ENCODE results near the gene NBPF9. TPM values are rescaled to one million over a fixed set of nuclear protein-coding genes. Genes with fewer than 3 reads are reported as not detected.
A peak's percentile ranks its signal among the peaks of the same experiment; 100 is the strongest.
"Not testable (repeated sequence)": the region's sequence is repeated elsewhere in the genome, so short reads cannot be mapped to it uniquely, and the experiment has no call there.

Gene NBPF9
- total and polyA plus RNA-seq, 2 donors (not counting 1 experiment from before 2014, with no cell fraction given), result 21.0 to 36.7 TPM

- DNase-seq; H3K4me1 Mint-ChIP-seq; H3K9me3 ChIP-seq (ENCODE audit: control extremely low read depth in 1 of 3, control insufficient read depth in 2 of 3, insufficient read depth in 1 of 3, low read length in 2 of 3); H3K36me3 ChIP-seq (replicated peaks in 1 of 2; ENCODE audit: control extremely low read depth in 1 of 2, control insufficient read depth in 1 of 2, extremely low read depth in 1 of 2, insufficient read depth in 2 of 2, low read length in 1 of 2); H2AFZ ChIP-seq (ENCODE audit: insufficient read depth, low read depth, low read length, poor library complexity, severe bottlenecking); H3K27ac Mint-ChIP-seq; H3K4me2 ChIP-seq (replicated peaks; ENCODE audit: low read depth, low read length, poor library complexity, severe bottlenecking); POLR2A ChIA-PET; H3K27me3 ChIP-seq (replicated peaks in 1 of 4; ENCODE audit: control extremely low read depth in 1 of 4, control insufficient read depth in 3 of 4, insufficient read depth in 4 of 4, low read length in 3 of 4); H3K27ac ChIP-seq (ENCODE audit: low read length in 2 of 2); ATAC-seq (ENCODE audit: low read depth); H3K27me3 Mint-ChIP-seq; CTCF ChIA-PET; H3K4me3 ChIP-seq (ENCODE audit: control extremely low read depth in 1 of 5, extremely low read depth in 1 of 5, insufficient read depth in 1 of 5, low read depth in 2 of 5, low read length in 4 of 5); H3K79me2 ChIP-seq (ENCODE audit: control insufficient read depth, insufficient read depth, low read length); H4K20me1 ChIP-seq (ENCODE audit: control insufficient read depth, insufficient read depth, low read length, poor library complexity, severe bottlenecking); H3K9ac ChIP-seq (ENCODE audit: low read length); H3K9me3 Mint-ChIP-seq (ENCODE audit: insufficient read depth); H3K4me1 ChIP-seq (ENCODE audit: control insufficient read depth in 2 of 2, insufficient read depth in 2 of 2, low read length in 2 of 2); H3K4me3 Mint-ChIP-seq; intact Hi-C loops (cut with micrococcal nuclease): not testable (repeated sequence)
- WGBS (ENCODE audit: insufficient coverage), result no CpG with 5 or more reads among the region's 2 CpGs
Observed at GRCh38 chr1:149110343-149110742, 7.0 kb upstream of the NBPF9 start.

- no CpG with 5 or more reads among the region's 16 CpGs for WGBS (ENCODE audit: insufficient coverage)
- DNase-seq; H3K9ac ChIP-seq (ENCODE audit: low read length); H3K79me2 ChIP-seq (ENCODE audit: control insufficient read depth, insufficient read depth, low read length); CTCF ChIA-PET; H3K9me3 Mint-ChIP-seq (ENCODE audit: insufficient read depth); H4K20me1 ChIP-seq (ENCODE audit: control insufficient read depth, insufficient read depth, low read length, poor library complexity, severe bottlenecking); H3K4me2 ChIP-seq (replicated peaks; ENCODE audit: low read depth, low read length, poor library complexity, severe bottlenecking); H3K27ac ChIP-seq (ENCODE audit: low read length in 2 of 2); H3K27me3 ChIP-seq (replicated peaks in 1 of 4; ENCODE audit: control extremely low read depth in 1 of 4, control insufficient read depth in 3 of 4, insufficient read depth in 4 of 4, low read length in 3 of 4); POLR2A ChIA-PET; H3K27me3 Mint-ChIP-seq; H3K27ac Mint-ChIP-seq; H2AFZ ChIP-seq (ENCODE audit: insufficient read depth, low read depth, low read length, poor library complexity, severe bottlenecking); H3K36me3 ChIP-seq (replicated peaks in 1 of 2; ENCODE audit: control extremely low read depth in 1 of 2, control insufficient read depth in 1 of 2, extremely low read depth in 1 of 2, insufficient read depth in 2 of 2, low read length in 1 of 2); H3K4me1 ChIP-seq (ENCODE audit: control insufficient read depth in 2 of 2, insufficient read depth in 2 of 2, low read length in 2 of 2); H3K9me3 ChIP-seq (ENCODE audit: control extremely low read depth in 1 of 3, control insufficient read depth in 2 of 3, insufficient read depth in 1 of 3, low read length in 2 of 3); H3K4me1 Mint-ChIP-seq; intact Hi-C loops (cut with micrococcal nuclease): not testable (repeated sequence)
- peak; percentile 28 for ATAC-seq (ENCODE audit: low read depth)
- H3K4me3 ChIP-seq (ENCODE audit: control extremely low read depth in 1 of 5, extremely low read depth in 1 of 5, insufficient read depth in 1 of 5, low read depth in 2 of 5, low read length in 4 of 5), result peak overlapping the region in 2 of 5 experiments; percentile 17 to 40
- H3K4me3 Mint-ChIP-seq, result peak overlapping the region; percentile 60
Observed at GRCh38 chr1:149102574-149102973, 777 bp downstream of the NBPF9 start.

GRCh38 chr1:149098276-149098675 is 5.1 kb downstream of the NBPF9 start:
- H3K27ac Mint-ChIP-seq; H3K9me3 Mint-ChIP-seq (ENCODE audit: insufficient read depth); intact Hi-C loops (cut with micrococcal nuclease); H3K4me1 ChIP-seq (ENCODE audit: control insufficient read depth in 2 of 2, insufficient read depth in 2 of 2, low read length in 2 of 2); CTCF ChIA-PET; H2AFZ ChIP-seq (ENCODE audit: insufficient read depth, low read depth, low read length, poor library complexity, severe bottlenecking); H3K4me3 Mint-ChIP-seq; H3K27me3 Mint-ChIP-seq; H3K79me2 ChIP-seq (ENCODE audit: control insufficient read depth, insufficient read depth, low read length); H3K27ac ChIP-seq (ENCODE audit: low read length in 2 of 2); DNase-seq; H3K9ac ChIP-seq (ENCODE audit: low read length); H3K4me1 Mint-ChIP-seq; POLR2A ChIA-PET; H3K4me3 ChIP-seq (ENCODE audit: control extremely low read depth in 1 of 5, extremely low read depth in 1 of 5, insufficient read depth in 1 of 5, low read depth in 2 of 5, low read length in 4 of 5); H4K20me1 ChIP-seq (ENCODE audit: control insufficient read depth, insufficient read depth, low read length, poor library complexity, severe bottlenecking); H3K4me2 ChIP-seq (replicated peaks; ENCODE audit: low read depth, low read length, poor library complexity, severe bottlenecking); ATAC-seq (ENCODE audit: low read depth); H3K9me3 ChIP-seq (ENCODE audit: control extremely low read depth in 1 of 3, control insufficient read depth in 2 of 3, insufficient read depth in 1 of 3, low read length in 2 of 3); H3K27me3 ChIP-seq (replicated peaks in 1 of 4; ENCODE audit: control extremely low read depth in 1 of 4, control insufficient read depth in 3 of 4, insufficient read depth in 4 of 4, low read length in 3 of 4); H3K36me3 ChIP-seq (replicated peaks in 1 of 2; ENCODE audit: control extremely low read depth in 1 of 2, control insufficient read depth in 1 of 2, extremely low read depth in 1 of 2, insufficient read depth in 2 of 2, low read length in 1 of 2): not testable (repeated sequence)
- no CpG with 5 or more reads among the region's 8 CpGs for WGBS (ENCODE audit: insufficient coverage)

GRCh38 chr1:149093155-149093554 is 10.2 kb downstream of the NBPF9 start:
- H3K4me2 ChIP-seq (replicated peaks; ENCODE audit: low read depth, low read length, poor library complexity, severe bottlenecking); H3K27ac ChIP-seq (ENCODE audit: low read length in 2 of 2); H3K4me1 Mint-ChIP-seq; H3K4me3 Mint-ChIP-seq; H3K27me3 ChIP-seq (replicated peaks in 1 of 4; ENCODE audit: control extremely low read depth in 1 of 4, control insufficient read depth in 3 of 4, insufficient read depth in 4 of 4, low read length in 3 of 4); H3K9me3 Mint-ChIP-seq (ENCODE audit: insufficient read depth); intact Hi-C loops (cut with micrococcal nuclease); H4K20me1 ChIP-seq (ENCODE audit: control insufficient read depth, insufficient read depth, low read length, poor library complexity, severe bottlenecking); H3K27ac Mint-ChIP-seq; H3K27me3 Mint-ChIP-seq; CTCF ChIA-PET; H3K4me1 ChIP-seq (ENCODE audit: control insufficient read depth in 2 of 2, insufficient read depth in 2 of 2, low read length in 2 of 2); ATAC-seq (ENCODE audit: low read depth); H3K9ac ChIP-seq (ENCODE audit: low read length); H3K36me3 ChIP-seq (replicated peaks in 1 of 2; ENCODE audit: control extremely low read depth in 1 of 2, control insufficient read depth in 1 of 2, extremely low read depth in 1 of 2, insufficient read depth in 2 of 2, low read length in 1 of 2); H3K79me2 ChIP-seq (ENCODE audit: control insufficient read depth, insufficient read depth, low read length); H3K4me3 ChIP-seq (ENCODE audit: control extremely low read depth in 1 of 5, extremely low read depth in 1 of 5, insufficient read depth in 1 of 5, low read depth in 2 of 5, low read length in 4 of 5); DNase-seq; H3K9me3 ChIP-seq (ENCODE audit: control extremely low read depth in 1 of 3, control insufficient read depth in 2 of 3, insufficient read depth in 1 of 3, low read length in 2 of 3); H2AFZ ChIP-seq (ENCODE audit: insufficient read depth, low read depth, low read length, poor library complexity, severe bottlenecking); POLR2A ChIA-PET: not testable (repeated sequence)
- WGBS (ENCODE audit: insufficient coverage), result no CpG with 5 or more reads among the region's 6 CpGs

Data from B cell (primary cell).